Keratinocyte (primary cell): Measurements from ENCODE around the gene PIP4K2A. TPM values are rescaled to one million over a fixed set of nuclear protein-coding genes. Genes with fewer than 3 reads are reported as not detected.
A peak's percentile ranks its signal among the peaks of the same experiment; 100 is the strongest.

Experiments used
- DNase-seq: peaks from one replicate; pipeline ENCODE4 v3.0.0-alpha.2; 2011; ENCODE audit warnings: low read depth, missing footprints, low spot score
- FAIRE-seq: peaks from 2 replicates; lab custom pipeline; 2011; peaks lifted over from hg19 to GRCh38; lab: Jason Lieb, UNC
- H2AFZ ChIP-seq: 2 replicates; pipeline ENCODE4 v1.6.0; 2012; ENCODE audit warnings: low read length, control low read depth, inconsistent platforms; ENCODE audit not compliant: control insufficient read depth
- H3K27ac ChIP-seq: 2 replicates; pipeline ENCODE4 v1.5.1; 2011; ENCODE audit warnings: low read length; ENCODE audit not compliant: control insufficient read depth, insufficient read depth
- H3K27me3 ChIP-seq: 3 replicates; pipeline ENCODE4 v1.6.0; 2011; ENCODE audit warnings: low read length; ENCODE audit not compliant: control insufficient read depth, insufficient read depth; ENCODE audit errors: extremely low read depth
- H3K36me3 ChIP-seq, 2 experiments: 2 replicates in 1 of 2; 3 replicates in 1 of 2; pipeline ENCODE4 v1.5.1; 2011; ENCODE audit warnings: low read length in 2 of 2, mild to moderate bottlenecking in 1 of 2; ENCODE audit not compliant: control insufficient read depth in 2 of 2, insufficient read depth in 2 of 2; ENCODE audit errors: extremely low read depth in 1 of 2
- H3K4me1 ChIP-seq: 3 replicates; pipeline ENCODE4 v1.5.1; 2011; ENCODE audit warnings: low read length; ENCODE audit not compliant: control insufficient read depth, insufficient read depth; ENCODE audit errors: extremely low read depth
- H3K4me2 ChIP-seq: 3 replicates; pipeline ENCODE4 v1.6.0; 2011; ENCODE audit warnings: low read depth, low read length; ENCODE audit not compliant: control insufficient read depth, insufficient read depth; ENCODE audit errors: extremely low read depth
- H3K4me3 ChIP-seq, 3 experiments: fragments of 200-600 bp in 1 of 3; sonication (generic) in 1 of 3; 2 replicates in 2 of 3; 3 replicates in 1 of 3; pipeline ENCODE4 v1.5.1; 2011 to 2016; ENCODE audit warnings: low read length in 3 of 3, mild to moderate bottlenecking in 3 of 3, control low read depth in 2 of 3, inconsistent platforms in 1 of 3, low read depth in 1 of 3, mixed read lengths in 1 of 3, mixed run types in 1 of 3, moderate library complexity in 1 of 3; ENCODE audit not compliant: control insufficient read depth in 2 of 3, insufficient read depth in 2 of 3; ENCODE audit errors: extremely low read depth in 1 of 3
- H3K79me2 ChIP-seq: 2 replicates; pipeline ENCODE4 v1.6.0; 2012; ENCODE audit warnings: low read length; ENCODE audit not compliant: control insufficient read depth, insufficient read depth
- H3K9ac ChIP-seq: 3 replicates; pipeline ENCODE4 v1.6.0; 2011; ENCODE audit warnings: low read length; ENCODE audit not compliant: control insufficient read depth, insufficient read depth; ENCODE audit errors: extremely low read depth
- H3K9me1 ChIP-seq: 3 replicates; pipeline ENCODE4 v1.6.0; 2011; ENCODE audit warnings: low read length; ENCODE audit not compliant: control insufficient read depth, insufficient read depth; ENCODE audit errors: extremely low read depth
- H3K9me3 ChIP-seq: 2 replicates; pipeline ENCODE4 v1.5.1; 2012; ENCODE audit warnings: low read depth, low read length; ENCODE audit not compliant: control insufficient read depth
- H4K20me1 ChIP-seq: 3 replicates; pipeline ENCODE4 v1.6.0; 2011; ENCODE audit warnings: low read length; ENCODE audit not compliant: control insufficient read depth, insufficient read depth; ENCODE audit errors: extremely low read depth
- CTCF ChIP-seq, 3 experiments: IDR thresholded peaks in 1 of 3; conservative IDR thresholded peaks in 1 of 3; optimal IDR thresholded peaks in 1 of 3; 2 replicates in 2 of 3; 3 replicates in 1 of 3; pipeline versions ENCODE3 to v1.5.1; 2011; ENCODE audit warnings: low read length in 3 of 3, mild to moderate bottlenecking in 3 of 3, moderate library complexity in 2 of 3, control low read depth in 1 of 3, inconsistent platforms in 1 of 3; ENCODE audit not compliant: insufficient read depth in 2 of 3; ENCODE audit errors: extremely low read depth in 1 of 3
- EZH2 ChIP-seq: IDR thresholded peaks from one replicate; pipeline ENCODE4 v1.6.1; 2012; ENCODE audit warnings: inconsistent platforms, mild to moderate bottlenecking, low read length, moderate library complexity
- dilution Hi-C: fragments of 300-500 bp; cut with MboI; formaldehyde crosslinking; loops from one replicate; pipeline ENCODE4 v1.7.0; 2020; ENCODE audit warnings: low sequenced_read_pairs; ENCODE audit not compliant: extremely low pct_ligation_motif_present
- polyA plus RNA-seq, 5 experiments: library from polyadenylated mRNA; depleted of rRNA in 3 of 5; stranded (reverse) in 3 of 5; stranded (forward) in 1 of 5; unstranded in 1 of 5; fragments of >200 nt; gene quantifications; 1 replicate in 1 of 5; 2 replicates in 3 of 5; 3 replicates in 1 of 5; pipeline versions ENCODE4 v1.2.1 to v1.2.3, GENCODE V29; 2011 to 2012; ENCODE audit warnings: missing spikeins in 2 of 5, low read depth in 1 of 5, low replicate concordance in 1 of 5

Gene PIP4K2A
- polyA plus RNA-seq, 1 donor (not counting 4 experiments of a cell fraction or from before 2014, with no cell fraction given), result 15.5 TPM

- H3K4me1 ChIP-seq, result no peaks in the 10 kb centered on the region
- DNase-seq (peak; percentile 38), FAIRE-seq (no peak)
- no peak overlapping the region for H2AFZ ChIP-seq
- no peaks in the 10 kb centered on the region for H3K9me1 ChIP-seq
- TF ChIP-seq CTCF (optimal IDR thresholded peaks at IDR 0.05 in 1 of 3, IDR thresholded peaks at IDR 0.05 in 1 of 3, conservative IDR thresholded peaks at IDR 0.05 in 1 of 3; ENCODE audit: extremely low read depth in 1 of 3, insufficient read depth in 2 of 3, low read length in 3 of 3) (no peak), EZH2 (no peak)
- dilution Hi-C loops, result no loop called here
- no peaks in the 10 kb centered on the region for H4K20me1 ChIP-seq
- H3K36me3 ChIP-seq, result no peaks in the 10 kb centered on the region
- no peaks in the 10 kb centered on the region for H3K9me3 ChIP-seq
- no peak overlapping the region for H3K4me3 ChIP-seq
- H3K4me2 ChIP-seq, result no peak overlapping the region
- H3K27me3 ChIP-seq, result no peaks in the 10 kb centered on the region
- H3K27ac ChIP-seq, result no peak overlapping the region
- no peaks in the 10 kb centered on the region for H3K79me2 ChIP-seq
- no peak overlapping the region for H3K9ac ChIP-seq
These were observed 23.2 kb upstream of the PIP4K2A start for GRCh38 chr10:22737587-22737986.

GRCh38 chr10:22736134-22736533 is 21.8 kb upstream of the PIP4K2A start:
- Histone ChIP-seq H3K27me3 (no peaks in the 10 kb centered on the region), H3K9ac (no peak overlapping the region), H4K20me1 (no peaks in the 10 kb centered on the region), H3K36me3 (no peaks in the 10 kb centered on the region), H2AFZ (no peak overlapping the region), H3K4me2 (no peak overlapping the region), H3K4me1 (no peaks in the 10 kb centered on the region), H3K4me3 (no peak overlapping the region), H3K9me3 (no peaks in the 10 kb centered on the region), H3K9me1 (no peaks in the 10 kb centered on the region), H3K27ac (no peak overlapping the region), H3K79me2 (no peaks in the 10 kb centered on the region)
- TF ChIP-seq CTCF (optimal IDR thresholded peaks at IDR 0.05 in 1 of 3, IDR thresholded peaks at IDR 0.05 in 1 of 3, conservative IDR thresholded peaks at IDR 0.05 in 1 of 3; ENCODE audit: extremely low read depth in 1 of 3, insufficient read depth in 2 of 3, low read length in 3 of 3) (no peak), EZH2 (no peak)
- no peak for DNase-seq
- dilution Hi-C loops, result no loop called here
- no peak for FAIRE-seq
